GM13976 (cell line): ENCODE data around the gene CDK3.

Experiments
- DNase-seq: peaks from one replicate; pipeline ENCODE4 v3.0.0; 2012; ENCODE audit warnings: low spot score
- CTCF ChIP-seq: IDR thresholded peaks from 2 replicates; pipeline ENCODE4 v1.5.1; 2012; ENCODE audit warnings: borderline replicate concordance, mild to moderate bottlenecking; ENCODE audit not compliant: insufficient read depth; ENCODE audit errors: extremely low read depth, missing control alignments, control extremely low read depth
- in situ Hi-C: fragments of 300-500 bp; cut with MboI; formaldehyde crosslinking; loops from one replicate; pipeline ENCODE4 v1.12.0; 2022; ENCODE audit warnings: low sequenced_read_pairs, mixed read lengths, inconsistent platforms; ENCODE audit not compliant: unreplicated experiment

Gene CDK3

GRCh38 chr17:76008208-76008607 lies 7.6 kb downstream of the CDK3 start:
- DNase-seq: no peak
- in situ Hi-C loops: loop anchor here (10.0 kb wide), 1 partner anchor 287 kb away; no protein-coding TSS in a partner anchor
- TF ChIP-seq CTCF: no peak

GRCh38 chr17:76008630-76009425 lies 8.2 kb downstream of the CDK3 start:
- in situ Hi-C loops: loop anchor here (10.0 kb wide), 1 partner anchor 286 kb away; no protein-coding TSS in a partner anchor
- no peak for TF ChIP-seq CTCF
- no peak for DNase-seq

- no peak for DNase-seq
- in situ Hi-C loops: loop anchor here (10.0 kb wide), 1 partner anchor 285 kb away; no protein-coding TSS in a partner anchor
- TF ChIP-seq CTCF: no peak
Measured at GRCh38 chr17:76009447-76009846, 8.8 kb downstream of the CDK3 start.

- no peak for TF ChIP-seq CTCF
- in situ Hi-C loops: loop anchor here (5.0 to 10.0 kb wide), 3 partner anchors 98 to 285 kb away; no protein-coding TSS in a partner anchor
- no peak for DNase-seq
Measured at GRCh38 chr17:76009969-76010661, 9.5 kb downstream of the CDK3 start.

GRCh38 chr17:76011951-76012350 lies 11.3 kb downstream of the CDK3 start:
- no peak for DNase-seq
- TF ChIP-seq CTCF: no peak
- in situ Hi-C loops: loop anchor here (5.0 to 10.0 kb wide), 2 partner anchors 100 to 103 kb away; no protein-coding TSS in a partner anchor

GRCh38 chr17:76013377-76013932 lies 12.8 kb downstream of the CDK3 start:
- in situ Hi-C loops: loop anchor here (5.0 to 10.0 kb wide), 2 partner anchors 101 kb away; no protein-coding TSS in a partner anchor
- DNase-seq: no peak
- no peak for TF ChIP-seq CTCF
